GM21786 (cell line): Measurements from ENCODE around the gene VWDE.

Source experiments
- ATAC-seq: cut with Tn5 transposase; IDR thresholded peaks from one replicate; pipeline ENCODE4 v1.9.1; 2021; ENCODE audit not compliant: unreplicated experiment

The VWDE gene

DNA sequence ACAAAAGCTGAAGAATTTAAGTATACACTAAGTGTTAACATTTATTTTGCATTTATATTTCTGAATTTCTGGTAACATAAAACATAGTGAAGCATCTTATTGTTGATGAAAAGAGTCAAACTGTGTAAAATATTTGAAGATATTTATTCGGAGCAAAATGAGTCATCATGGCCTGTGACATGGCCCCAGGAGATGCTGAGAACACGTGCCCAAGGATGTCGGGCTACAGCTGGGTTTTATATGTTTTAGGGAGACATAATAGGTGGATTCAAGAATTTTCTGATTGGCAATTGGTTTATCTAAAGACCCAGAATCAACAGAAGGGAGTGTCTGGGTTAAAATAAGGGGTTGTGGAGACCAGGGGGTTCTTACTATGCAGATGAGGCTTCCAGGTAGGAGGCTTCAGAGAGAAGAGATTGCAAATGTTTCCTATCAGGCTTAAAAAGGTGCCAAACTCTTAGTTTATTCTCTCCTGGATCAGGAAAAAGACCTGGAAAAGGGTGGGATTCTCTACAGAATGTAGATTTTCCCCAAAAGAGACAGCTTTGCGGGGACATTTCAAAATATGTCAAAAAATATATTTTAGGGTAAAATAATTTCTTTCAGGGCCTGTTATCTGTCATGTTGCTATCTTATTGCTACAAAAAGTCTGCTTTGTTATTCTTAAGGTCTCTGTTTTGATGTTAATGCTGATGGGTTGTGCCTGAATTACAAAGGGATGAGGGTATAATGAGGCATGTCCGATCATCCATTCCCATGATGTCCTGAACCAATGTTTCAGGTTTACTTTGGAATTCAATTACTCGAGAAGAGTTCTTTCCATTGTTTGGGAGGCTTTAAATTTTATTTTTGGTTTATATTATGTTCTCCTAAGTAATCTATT lies 74.5 kb downstream of the VWDE start:
- no peak for ATAC-seq

DNA sequence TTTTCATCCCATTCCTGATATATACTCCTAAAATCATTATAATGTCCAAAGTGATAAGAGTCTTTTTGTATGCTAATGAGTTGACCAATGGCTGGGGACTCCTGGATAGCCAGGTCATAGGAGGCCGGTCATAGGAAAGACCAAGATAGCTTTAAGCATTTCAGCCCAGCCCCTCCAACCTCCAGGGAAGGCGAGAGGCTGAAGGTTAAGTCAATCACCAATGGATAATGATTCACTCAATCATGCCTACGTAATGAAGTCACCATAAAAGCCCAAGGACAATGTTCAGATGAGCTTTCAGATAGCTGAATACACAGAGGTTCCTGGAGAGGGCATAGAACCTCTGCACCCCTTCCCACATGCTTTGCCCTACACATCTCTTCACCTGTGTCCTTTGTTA lies 75.7 kb downstream of the VWDE start:
- ATAC-seq, result no peak

- ATAC-seq, result no peak
These were observed 78.0 kb downstream of the VWDE start for GRCh38 chr7:12325646-12326045.

- ATAC-seq, result peak; percentile 15
These were observed 80.2 kb downstream of the VWDE start for GRCh38 chr7:12323415-12323814.

GRCh38 chr7:12322903-12323300 lies 80.8 kb downstream of the VWDE start:
- peak; percentile 80 for ATAC-seq

- ATAC-seq, result no peak
These were observed 81.3 kb downstream of the VWDE start for GRCh38 chr7:12322284-12322902.

- ATAC-seq, result no peak
These were observed 82.5 kb downstream of the VWDE start for GRCh38 chr7:12320987-12321647.

- no peak for ATAC-seq
These were observed 83.3 kb downstream of the VWDE start for GRCh38 chr7:12320241-12320986.

DNA sequence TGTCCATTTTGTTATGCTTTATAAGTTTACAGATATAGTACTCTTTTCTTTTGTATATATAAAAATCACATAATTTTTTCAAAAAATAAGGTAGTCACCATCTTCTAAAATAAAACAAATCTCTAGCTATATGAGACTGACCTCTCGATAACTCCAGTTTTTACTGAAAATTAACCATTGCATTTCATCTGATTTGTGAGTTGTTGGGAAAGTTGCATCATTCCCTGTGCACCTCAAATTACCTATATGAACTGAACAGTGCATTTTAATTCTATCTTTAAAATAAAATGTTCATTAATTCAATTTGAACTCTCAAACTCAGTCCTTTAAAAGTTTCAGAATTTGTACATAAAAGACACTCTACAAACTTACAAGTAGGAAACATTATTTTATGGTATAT lies 86.0 kb downstream of the VWDE start:
- ATAC-seq, result no peak

GRCh38 chr7:12316925-12317324 lies 86.7 kb downstream of the VWDE start:
- no peak for ATAC-seq

DNA sequence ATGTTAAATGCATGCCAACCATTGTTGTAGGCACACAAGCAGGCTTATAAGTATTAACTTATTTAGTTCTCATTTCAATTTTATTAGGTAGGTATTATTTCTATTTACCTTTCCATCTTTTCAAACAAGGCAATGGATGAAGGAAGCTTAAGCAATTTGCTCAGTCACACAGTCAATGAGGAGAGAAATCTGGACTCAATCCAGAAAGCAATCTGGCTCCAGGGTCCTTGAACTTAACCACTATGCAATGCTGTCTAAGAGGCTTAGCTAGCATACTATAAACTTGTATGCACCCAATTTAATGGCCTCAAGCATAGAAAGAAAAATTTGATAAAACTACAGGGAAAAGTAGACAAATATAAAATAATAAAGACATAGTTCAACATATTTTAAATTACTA lies 88.6 kb downstream of the VWDE start:
- no peak for ATAC-seq

GRCh38 chr7:12314199-12314598 lies 89.5 kb downstream of the VWDE start:
- peak; percentile 63 for ATAC-seq

- ATAC-seq, result no peak
These were observed 98.2 kb downstream of the VWDE start for GRCh38 chr7:12305502-12305901.

- no peak for ATAC-seq
These were observed 100.2 kb downstream of the VWDE start for GRCh38 chr7:12303495-12303894.

DNA sequence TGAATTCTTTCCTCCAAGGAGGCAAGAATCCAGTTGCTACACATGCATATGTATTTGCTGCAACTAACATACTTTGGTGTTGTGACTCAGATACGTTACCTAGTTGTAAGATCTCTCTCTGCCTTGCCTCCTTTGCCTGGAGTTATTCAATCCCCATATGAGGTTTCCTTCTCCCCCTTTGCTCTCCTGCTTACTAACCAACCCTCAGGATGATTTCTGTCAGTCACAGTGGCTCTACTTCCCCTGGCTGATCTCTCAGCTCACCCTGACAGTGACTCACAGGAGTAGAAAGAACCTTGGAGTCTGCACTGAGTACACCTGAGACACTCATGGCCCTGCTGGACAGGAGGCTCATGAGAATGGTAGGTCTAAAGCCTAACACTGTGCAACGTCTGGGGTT lies 100.6 kb downstream of the VWDE start:
- no peak for ATAC-seq

DNA sequence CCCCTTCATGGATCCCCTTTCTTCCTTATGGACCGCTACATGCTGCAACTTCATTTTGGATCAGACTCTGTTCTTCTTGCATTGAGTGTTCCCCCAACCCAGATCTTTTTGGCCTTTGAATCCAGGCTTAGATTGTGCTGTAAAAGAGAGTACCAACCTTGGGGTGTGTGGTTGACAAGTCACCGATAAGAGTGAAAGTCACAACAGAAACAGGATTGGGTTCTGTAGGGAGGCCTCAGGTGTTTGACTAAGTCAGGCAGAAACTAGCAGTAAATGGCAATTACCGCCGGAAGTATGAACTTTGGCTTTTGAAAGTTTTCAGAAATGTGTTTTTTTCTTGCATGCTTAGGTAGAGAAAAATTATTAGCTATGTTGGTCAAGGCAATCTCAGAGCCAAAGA lies 103.2 kb downstream of the VWDE start:
- ATAC-seq, result no peak

GRCh38 chr7:12299367-12299766 lies 104.3 kb downstream of the VWDE start:
- ATAC-seq, result no peak

GRCh38 chr7:12297283-12298108 lies 106.2 kb downstream of the VWDE start:
- ATAC-seq, result no peak

- ATAC-seq, result no peak
These were observed 107.6 kb downstream of the VWDE start for GRCh38 chr7:12296051-12296570.

GRCh38 chr7:12294701-12295100 lies 109.0 kb downstream of the VWDE start:
- ATAC-seq, result peak; percentile 75
